Loucy (cell line): ENCODE results near the gene RAB38.

Experiments
- H2AFZ ChIP-seq: fragments of 200-600 bp; sonication (generic); 2 replicates; pipeline ENCODE4 v1.6.0; 2016; ENCODE audit warnings: antibody characterized with exemption, mild to moderate bottlenecking, low read length, moderate library complexity
- H3F3A ChIP-seq: fragments of 200-600 bp; 2 replicates; pipeline ENCODE4 v1.6.0; 2016; ENCODE audit warnings: antibody characterized with exemption, low read depth, mild to moderate bottlenecking
- H3K27me3 ChIP-seq: fragments of 200-600 bp; sonication (generic); 2 replicates; pipeline ENCODE4 v1.6.1; 2014; ENCODE audit warnings: low read length, mild to moderate bottlenecking; ENCODE audit not compliant: insufficient read depth, poor library complexity, severe bottlenecking
- H3K36me3 ChIP-seq: fragments of 200-600 bp; sonication (generic); 2 replicates; pipeline ENCODE4 v1.6.1; 2016; ENCODE audit warnings: low read length; ENCODE audit not compliant: insufficient read depth
- H3K4me1 ChIP-seq: fragments of 200-600 bp; sonication (generic); 2 replicates; pipeline ENCODE4 v1.5.1; 2014; ENCODE audit warnings: low read length, mild to moderate bottlenecking; ENCODE audit not compliant: insufficient read depth, poor library complexity, severe bottlenecking
- H3K4me2 ChIP-seq: fragments of 200-600 bp; sonication (generic); 2 replicates; pipeline ENCODE4 v1.6.0; 2014; ENCODE audit warnings: antibody characterized with exemption, low read length, low read depth, mild to moderate bottlenecking; ENCODE audit not compliant: poor library complexity, severe bottlenecking
- H3K4me3 ChIP-seq: fragments of 200-600 bp; sonication (generic); 2 replicates; pipeline ENCODE4 v1.5.1; 2014; ENCODE audit warnings: low read length, mild to moderate bottlenecking, mixed read lengths; ENCODE audit not compliant: poor library complexity, severe bottlenecking
- H3K79me2 ChIP-seq: fragments of 200-600 bp; sonication (generic); 2 replicates; pipeline ENCODE4 v1.6.1; 2014; ENCODE audit warnings: low read length; ENCODE audit not compliant: insufficient read depth
- H3K9ac ChIP-seq: fragments of 200-600 bp; sonication (generic); 2 replicates; pipeline ENCODE4 v1.6.0; 2014; ENCODE audit warnings: mild to moderate bottlenecking, low read depth, low read length, moderate library complexity; ENCODE audit not compliant: poor library complexity, severe bottlenecking
- H3K9me2 ChIP-seq: fragments of 200-600 bp; sonication (generic); replicated peaks from 2 replicates; pipeline ENCODE4 v1.6.1; 2016; ENCODE audit warnings: low read depth, low read length, mixed read lengths
- H3K9me3 ChIP-seq: fragments of 200-600 bp; sonication (generic); 2 replicates; pipeline ENCODE4 v1.6.1; 2014; ENCODE audit warnings: mild to moderate bottlenecking, antibody characterized with exemption, low read length, low read depth; ENCODE audit not compliant: insufficient read depth
- H4K20me1 ChIP-seq: fragments of 200-600 bp; sonication (generic); 2 replicates; pipeline ENCODE4 v1.6.0; 2014; ENCODE audit warnings: antibody characterized with exemption, low read length, mild to moderate bottlenecking; ENCODE audit not compliant: insufficient read depth, poor library complexity, severe bottlenecking
- EZH2phosphoT487 ChIP-seq: fragments of 200-600 bp; IDR thresholded peaks from 2 replicates; pipeline ENCODE4 v1.6.1; 2018; ENCODE audit warnings: antibody characterized with exemption, mild to moderate bottlenecking, moderate library complexity, borderline replicate concordance
- TF ChIP-seq, protein P1 (sequence below): fragments of 200-600 bp; sonication (generic); conservative IDR thresholded peaks from 2 replicates; pipeline ENCODE4 v1.5.1; 2014; ENCODE audit warnings: mild to moderate bottlenecking, antibody characterized with exemption, low read length

RAB38 gene

DNA sequence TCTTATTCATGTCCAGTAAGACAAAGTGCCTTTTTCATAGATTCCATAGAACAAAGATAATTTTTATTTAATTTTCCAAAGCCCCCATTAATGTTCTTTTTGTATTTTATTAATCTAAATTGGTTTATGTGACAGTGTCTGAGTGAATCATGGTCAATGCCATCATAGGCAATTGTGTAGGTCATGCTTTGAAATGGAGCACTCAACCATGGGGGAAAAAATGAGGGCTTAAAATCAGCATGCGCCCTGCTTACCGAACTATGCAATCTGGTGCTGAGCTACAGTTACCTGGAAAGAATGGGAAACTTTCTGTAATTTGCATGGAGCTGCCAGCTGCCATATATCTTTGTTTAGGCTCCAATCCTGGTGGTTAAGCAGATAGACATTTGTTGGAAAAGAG is 28.4 kb upstream of the RAB38 start:
- Histone ChIP-seq H2AFZ (no peak overlapping the region), H3K27me3 (no peaks in the 10 kb centered on the region), H3K4me3 (no peak overlapping the region), H4K20me1 (no peaks in the 10 kb centered on the region), H3F3A (no peaks in the 10 kb centered on the region), H3K79me2 (no peaks in the 10 kb centered on the region), H3K9me3 (no peaks in the 10 kb centered on the region), H3K9me2 (no peaks in the 10 kb centered on the region), H3K4me1 (peaks cover 12% of the 10 kb centered on the region), H3K9ac (no peak overlapping the region), H3K36me3 (no peaks in the 10 kb centered on the region), H3K4me2 (no peak overlapping the region)
- TF ChIP-seq EZH2phosphoT487, result no peak
- TF ChIP-seq, protein P1, sequence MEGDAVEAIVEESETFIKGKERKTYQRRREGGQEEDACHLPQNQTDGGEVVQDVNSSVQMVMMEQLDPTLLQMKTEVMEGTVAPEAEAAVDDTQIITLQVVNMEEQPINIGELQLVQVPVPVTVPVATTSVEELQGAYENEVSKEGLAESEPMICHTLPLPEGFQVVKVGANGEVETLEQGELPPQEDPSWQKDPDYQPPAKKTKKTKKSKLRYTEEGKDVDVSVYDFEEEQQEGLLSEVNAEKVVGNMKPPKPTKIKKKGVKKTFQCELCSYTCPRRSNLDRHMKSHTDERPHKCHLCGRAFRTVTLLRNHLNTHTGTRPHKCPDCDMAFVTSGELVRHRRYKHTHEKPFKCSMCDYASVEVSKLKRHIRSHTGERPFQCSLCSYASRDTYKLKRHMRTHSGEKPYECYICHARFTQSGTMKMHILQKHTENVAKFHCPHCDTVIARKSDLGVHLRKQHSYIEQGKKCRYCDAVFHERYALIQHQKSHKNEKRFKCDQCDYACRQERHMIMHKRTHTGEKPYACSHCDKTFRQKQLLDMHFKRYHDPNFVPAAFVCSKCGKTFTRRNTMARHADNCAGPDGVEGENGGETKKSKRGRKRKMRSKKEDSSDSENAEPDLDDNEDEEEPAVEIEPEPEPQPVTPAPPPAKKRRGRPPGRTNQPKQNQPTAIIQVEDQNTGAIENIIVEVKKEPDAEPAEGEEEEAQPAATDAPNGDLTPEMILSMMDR, result no peak

DNA sequence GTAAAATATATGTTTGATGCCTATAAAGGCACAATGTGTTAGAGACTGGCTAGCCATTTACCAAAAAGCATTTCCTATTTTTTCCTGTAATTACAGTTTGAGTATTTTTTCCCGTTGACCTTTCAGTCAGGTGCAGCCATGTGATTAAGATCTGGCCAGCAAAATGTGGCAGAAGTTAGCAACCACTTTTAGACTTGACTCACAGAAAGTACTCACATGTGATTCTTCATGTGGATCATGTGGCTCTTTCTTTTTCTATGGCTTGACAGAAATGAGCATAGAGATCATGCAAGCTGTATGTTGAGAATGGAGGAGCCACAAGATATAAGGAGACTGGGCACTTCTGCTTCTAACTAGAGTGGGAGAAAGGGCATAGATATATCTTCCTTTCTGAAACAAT is 27.3 kb upstream of the RAB38 start:
- Histone ChIP-seq H3K4me2 (no peak overlapping the region), H3K9me3 (peaks cover 5% of the 10 kb centered on the region; the same call in 1 of the 2 replicates), H3K27me3 (no peaks in the 10 kb centered on the region), H3K4me1 (peaks cover 12% of the 10 kb centered on the region), H3F3A (no peaks in the 10 kb centered on the region), H3K36me3 (no peaks in the 10 kb centered on the region), H3K79me2 (no peaks in the 10 kb centered on the region), H3K9ac (no peak overlapping the region), H4K20me1 (no peaks in the 10 kb centered on the region), H3K4me3 (no peak overlapping the region), H3K9me2 (no peaks in the 10 kb centered on the region), H2AFZ (no peak overlapping the region)
- no peak for TF ChIP-seq EZH2phosphoT487
- TF ChIP-seq, protein P1, result no peak

DNA sequence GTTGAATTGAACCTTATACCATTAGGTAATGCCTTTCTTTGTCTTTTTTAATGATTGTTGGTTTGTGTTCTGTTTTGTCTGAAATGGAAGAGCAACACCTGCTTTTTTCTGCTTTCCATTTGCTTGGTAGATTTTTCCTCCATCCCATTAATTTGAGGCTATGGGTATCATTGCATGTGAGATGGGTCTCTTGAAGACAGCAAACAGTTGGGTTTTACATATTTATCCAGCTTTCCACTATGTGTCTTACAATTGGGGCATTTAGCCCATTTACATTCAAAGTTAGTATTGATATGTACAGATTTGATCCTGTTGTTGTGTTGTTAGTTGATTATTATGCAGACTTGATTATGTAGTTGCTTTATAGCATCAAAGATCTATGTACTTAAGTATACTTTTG is 21.1 kb upstream of the RAB38 start:
- Histone ChIP-seq H3F3A (no peaks in the 10 kb centered on the region), H3K4me1 (no peaks in the 10 kb centered on the region), H3K4me2 (no peak overlapping the region), H3K79me2 (no peaks in the 10 kb centered on the region), H3K9me3 (peaks cover 22% of the 10 kb centered on the region; the same call in 1 of the 2 replicates), H3K9me2 (no peaks in the 10 kb centered on the region), H4K20me1 (no peaks in the 10 kb centered on the region), H3K27me3 (no peaks in the 10 kb centered on the region), H3K4me3 (no peak overlapping the region), H3K9ac (no peak overlapping the region), H2AFZ (no peak overlapping the region), H3K36me3 (no peaks in the 10 kb centered on the region)
- TF ChIP-seq EZH2phosphoT487, result no peak
- TF ChIP-seq, protein P1, result no peak
